Umbilical cord (tissue), 2 donors: ENCODE measurements around the gene ABLIM3. TPM values are rescaled to one million over a fixed set of nuclear protein-coding genes. Genes with fewer than 3 reads are reported as not detected.

Experiments used
- DNase-seq: peaks from one replicate; pipeline ENCODE4 v3.0.0-alpha.2; 2015; ENCODE audit warnings: low spot score
- total RNA-seq: library from RNA; depleted of rRNA; stranded (reverse); fragments of >200 nt; gene quantifications from one replicate; pipeline ENCODE4 v1.2.3, GENCODE V29; 2014; ENCODE audit warnings: low replicate concordance; ENCODE audit not compliant: insufficient read depth

ABLIM3 gene
- total RNA-seq, 1 donor from 2014 or later: 1.9 TPM

DNA sequence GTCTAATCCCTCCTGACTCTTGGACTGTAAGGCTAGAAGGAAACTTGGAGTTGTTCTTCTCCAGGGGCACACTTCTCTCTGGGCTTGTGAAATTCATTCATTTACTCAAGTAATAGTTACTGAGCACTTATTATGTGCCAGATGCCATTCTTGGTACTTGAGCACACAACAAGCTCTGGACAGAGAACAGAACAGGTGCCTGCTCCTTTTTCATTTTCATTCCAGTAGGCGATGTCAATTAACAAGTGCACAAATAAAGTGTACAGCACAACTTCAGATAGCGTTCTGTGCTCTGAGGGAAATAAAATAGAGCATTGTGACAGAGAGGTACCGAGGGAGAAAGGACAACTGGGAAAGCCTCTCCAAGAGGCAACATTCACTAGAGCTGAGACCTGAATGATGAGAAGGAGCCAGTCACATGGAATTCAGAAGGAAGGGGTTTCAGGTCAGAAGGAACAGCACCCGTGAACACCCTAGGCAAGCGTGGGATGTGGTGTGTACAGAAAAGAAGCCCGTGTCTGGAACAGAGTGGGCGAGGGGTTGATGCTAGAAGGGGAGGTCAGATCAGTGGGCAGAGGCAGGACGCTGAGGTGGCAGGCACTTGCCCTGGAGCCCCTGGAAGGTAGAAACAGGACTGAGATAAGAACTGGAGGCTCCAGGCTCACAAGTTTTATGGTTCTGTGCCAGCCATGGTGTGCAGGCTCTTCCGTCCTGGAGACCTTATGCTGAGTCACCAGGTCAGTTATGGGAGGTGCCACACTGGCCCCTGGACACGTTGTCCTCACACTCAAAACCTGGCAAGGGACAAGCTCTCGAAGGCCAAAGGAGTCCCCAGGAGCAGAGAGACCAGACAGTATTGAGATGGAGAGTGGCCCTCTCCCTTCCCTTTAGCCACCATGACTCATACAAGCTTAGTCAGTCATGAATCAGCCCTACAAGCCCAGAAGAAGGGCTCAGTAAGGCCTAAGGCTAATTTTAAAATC lies 7.2 kb upstream of the ABLIM3 start:
- no peak for DNase-seq

DNA sequence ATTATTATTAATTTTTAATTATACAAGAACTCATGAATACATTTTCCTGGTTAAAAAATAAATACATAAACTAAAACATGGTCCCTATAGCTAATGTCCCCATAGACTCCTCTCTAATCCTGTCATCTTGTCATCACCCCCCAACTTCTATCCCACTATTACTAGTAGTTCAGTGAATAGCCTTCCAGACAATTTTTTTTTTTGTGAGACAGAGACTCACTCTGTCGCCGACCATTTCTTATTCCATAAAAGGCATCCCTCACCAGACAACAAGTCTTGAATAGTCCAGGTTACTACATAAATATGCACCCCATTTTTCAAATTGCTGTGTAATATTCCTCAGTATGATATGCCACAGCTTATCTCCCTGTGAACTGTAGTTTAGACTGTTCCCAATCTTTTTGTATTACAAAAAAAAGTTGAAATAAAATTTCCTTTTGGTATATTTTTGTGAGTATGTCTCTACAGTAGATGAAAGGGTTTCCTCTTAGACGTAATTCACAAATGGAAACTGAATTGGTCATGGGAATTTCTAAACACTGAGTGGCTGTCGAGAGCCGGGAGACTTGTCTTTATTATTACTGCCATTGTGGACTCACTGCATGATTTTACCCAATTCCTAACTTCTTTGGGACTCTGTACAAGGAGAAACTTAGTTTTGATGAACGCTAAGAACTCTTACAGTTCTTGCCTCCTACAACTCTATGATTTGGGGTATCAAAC lies 6.4 kb upstream of the ABLIM3 start:
- DNase-seq: no peak

DNA sequence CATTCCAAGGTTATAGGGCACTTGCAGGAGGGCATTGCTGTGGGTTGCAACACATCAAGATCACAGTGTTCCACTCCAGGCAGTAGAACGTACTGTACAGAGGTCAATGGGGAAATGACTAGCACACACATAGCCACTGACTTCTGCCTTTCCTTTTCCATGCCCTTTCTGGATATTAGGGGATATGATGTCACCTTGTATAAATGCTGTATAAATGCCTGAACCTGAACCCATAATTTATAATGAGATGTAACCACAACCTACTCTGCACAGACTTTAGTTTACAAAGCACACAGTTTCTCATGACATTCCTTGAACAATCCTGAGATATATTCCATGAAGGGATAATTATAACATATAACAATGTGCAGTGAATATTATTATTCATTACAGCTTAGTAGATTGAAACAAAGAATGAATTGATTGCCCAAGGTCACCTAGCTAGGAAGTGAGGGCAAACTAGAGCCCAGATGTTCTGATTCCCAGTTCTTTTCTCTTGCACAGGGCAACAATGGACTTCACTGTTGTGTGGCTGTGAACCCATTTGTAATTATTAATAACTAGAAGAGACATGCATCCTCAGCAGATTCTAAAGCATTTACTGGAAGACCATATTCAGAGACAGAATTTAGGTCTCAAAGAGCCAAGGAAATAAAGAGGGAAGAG lies 5.6 kb upstream of the ABLIM3 start:
- DNase-seq: no peak

DNA sequence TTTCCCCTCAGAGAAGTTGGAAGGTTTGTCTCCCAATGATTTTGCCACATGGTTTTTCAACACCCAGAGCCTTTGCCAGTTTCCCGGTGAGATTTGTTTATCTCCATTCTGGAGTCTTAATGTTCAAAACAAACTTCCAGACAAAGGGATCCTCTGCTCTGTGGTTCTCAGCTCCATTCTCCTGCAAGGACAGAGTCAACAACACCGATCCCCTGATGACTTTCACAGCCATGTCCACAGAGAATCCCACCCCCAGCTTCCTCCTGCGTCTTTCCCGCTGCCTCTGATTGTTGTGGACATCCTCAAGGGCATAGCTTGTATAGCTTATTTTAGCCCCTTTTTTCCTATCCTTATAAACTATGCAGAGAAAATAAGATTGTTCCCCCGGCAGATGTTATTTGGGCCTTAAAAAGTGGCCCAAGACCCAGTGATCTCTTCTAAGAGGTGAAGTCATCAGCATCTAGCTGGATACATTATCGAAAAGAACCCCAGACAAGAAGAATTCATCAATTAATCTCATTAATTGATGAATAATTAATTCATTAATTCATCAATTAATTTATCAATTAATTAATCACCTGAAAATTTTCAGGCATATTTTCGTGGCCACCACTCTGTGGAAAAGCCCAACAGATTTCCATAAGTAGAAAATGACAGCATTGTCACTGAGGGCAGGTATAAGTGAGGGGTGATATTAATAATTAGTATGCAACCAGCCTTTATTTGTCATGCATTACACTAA lies 2.9 kb upstream of the ABLIM3 start:
- DNase-seq: no peak

DNA sequence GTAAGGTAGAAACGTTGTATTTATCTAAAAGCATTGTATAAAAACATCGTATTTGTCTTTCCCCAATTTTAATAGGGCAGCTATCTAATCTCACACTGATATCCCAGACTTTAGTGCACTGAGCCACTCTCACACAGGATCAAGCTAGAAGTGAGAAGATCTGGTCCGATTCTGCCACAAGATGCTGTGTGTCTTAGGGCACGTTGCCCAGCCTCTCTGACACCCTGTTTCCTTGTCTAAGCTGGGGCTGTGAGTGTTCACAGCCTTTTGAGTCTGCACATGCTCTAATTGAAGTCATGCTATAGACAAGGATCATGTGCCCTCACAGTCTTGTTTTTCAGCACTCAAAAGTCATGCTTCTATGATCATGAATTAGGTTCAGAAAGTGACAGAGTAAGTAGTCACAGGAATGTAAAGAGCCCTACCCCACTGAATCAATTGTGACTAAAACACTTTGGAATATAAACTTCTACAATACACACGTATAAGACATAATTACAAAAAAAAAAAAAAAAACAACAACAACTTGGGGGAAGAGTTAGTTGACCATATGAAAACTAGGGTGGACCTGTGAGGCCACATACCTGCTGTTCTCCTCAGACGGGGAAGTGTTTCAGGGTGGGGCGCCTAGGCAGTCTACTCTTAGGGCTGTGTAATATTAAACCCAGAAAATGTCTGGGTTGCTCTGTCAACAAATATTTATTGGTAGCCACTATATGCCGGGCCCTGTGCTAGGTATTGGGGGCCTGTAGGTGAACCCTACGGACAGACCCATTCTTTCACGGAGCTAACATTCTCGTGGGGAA lies 893 bp upstream of the ABLIM3 start:
- DNase-seq: no peak

DNA sequence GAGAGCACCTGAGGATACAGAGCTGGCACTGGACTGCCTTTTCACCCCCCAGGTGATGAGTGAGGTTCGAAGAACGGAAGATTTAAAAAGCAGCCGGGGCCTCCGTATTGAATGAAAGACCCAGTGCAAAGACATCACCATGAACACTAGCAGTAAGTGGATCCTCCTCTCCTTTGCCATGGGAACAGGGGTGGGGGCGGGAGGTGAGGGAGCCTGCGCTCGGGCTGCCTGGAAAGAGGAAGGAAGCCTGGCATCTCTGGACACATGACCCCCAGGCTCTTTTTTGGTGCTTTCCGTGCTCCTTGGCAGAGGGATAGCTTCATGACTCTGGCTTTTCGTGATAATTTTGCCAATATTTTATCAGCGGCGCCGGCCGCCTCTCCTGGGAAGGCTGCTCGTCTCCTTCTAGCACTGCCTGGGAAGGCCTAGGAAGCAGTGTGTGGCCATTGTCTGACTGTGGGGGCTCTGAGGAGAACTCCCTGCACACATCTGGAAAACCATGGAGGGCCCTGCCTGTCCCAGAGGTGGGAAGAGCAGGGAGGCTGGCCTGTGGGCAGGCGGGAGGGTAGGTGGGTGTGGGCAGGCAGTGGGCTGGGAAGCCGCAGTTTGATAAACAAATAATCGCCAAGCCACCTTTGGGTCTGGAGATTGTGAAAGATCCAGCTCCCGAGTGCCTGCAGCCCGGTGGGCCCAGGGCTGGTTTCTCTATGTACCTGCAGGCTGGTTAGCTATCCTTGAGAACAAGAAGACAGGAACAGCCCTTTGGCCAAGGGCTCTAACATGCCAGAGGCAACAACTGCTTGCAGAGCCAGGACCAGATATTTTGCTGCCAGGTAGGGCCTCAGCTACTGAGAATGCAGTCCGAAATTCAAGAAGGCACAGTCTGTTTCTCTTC lies 911 bp downstream of the ABLIM3 start:
- no peak for DNase-seq

DNA sequence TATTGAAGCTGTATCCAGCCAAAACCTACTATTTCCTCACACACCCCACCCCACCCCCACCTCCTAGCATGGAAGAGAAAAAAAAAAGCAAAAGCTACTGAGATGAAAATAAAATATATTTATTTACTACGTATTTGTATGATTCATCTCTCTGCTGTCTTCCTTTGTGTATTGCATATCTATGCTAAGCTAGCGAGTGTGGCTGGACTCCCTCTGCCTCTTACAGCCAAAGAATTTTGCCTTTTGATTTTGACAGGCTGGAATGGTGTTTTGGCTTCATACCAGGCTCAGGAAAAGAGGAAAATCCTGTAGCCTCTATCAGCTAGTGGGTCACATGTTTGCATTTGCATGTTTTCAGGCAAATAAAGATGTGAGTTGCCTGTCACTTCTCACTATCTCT lies 2.2 kb downstream of the ABLIM3 start:
- DNase-seq: peak; percentile 58

DNA sequence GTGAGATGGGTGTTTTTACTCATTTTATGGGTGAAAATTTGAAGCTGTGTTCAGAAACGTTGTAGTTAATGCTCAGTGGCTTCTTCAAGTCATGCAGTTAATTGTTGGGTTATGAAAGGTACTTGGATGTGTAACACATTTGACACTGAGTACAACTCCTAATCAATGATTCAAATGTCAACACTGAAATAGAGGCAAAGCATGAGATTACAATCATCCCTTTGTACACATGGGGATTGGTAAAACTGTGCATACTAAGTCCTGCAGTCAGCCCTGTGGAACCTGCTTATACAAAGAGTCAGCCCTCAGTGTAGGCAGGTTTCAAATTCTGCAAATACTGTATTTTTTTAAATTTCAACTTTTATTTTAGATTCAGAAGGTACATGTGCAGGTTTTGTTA lies 3.3 kb downstream of the ABLIM3 start:
- no peak for DNase-seq

DNA sequence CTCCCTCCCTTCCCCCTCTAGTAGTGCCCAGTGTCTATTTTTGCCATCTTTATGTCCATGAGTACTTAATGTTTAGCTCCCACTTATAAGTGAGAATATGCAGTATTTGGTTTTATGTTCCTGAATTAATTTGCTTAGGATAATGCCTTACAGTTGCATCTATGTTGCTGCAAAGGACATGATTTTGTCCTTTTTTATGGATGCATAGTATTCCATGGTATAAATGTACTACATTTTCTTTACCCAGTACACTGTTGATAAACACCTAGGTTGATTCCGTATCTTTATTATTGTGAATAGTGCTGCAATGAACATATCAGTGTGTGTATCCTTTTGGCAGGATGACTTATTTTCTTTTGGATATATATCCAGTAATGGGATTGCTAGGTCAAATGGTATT lies 3.8 kb downstream of the ABLIM3 start:
- DNase-seq: no peak

DNA sequence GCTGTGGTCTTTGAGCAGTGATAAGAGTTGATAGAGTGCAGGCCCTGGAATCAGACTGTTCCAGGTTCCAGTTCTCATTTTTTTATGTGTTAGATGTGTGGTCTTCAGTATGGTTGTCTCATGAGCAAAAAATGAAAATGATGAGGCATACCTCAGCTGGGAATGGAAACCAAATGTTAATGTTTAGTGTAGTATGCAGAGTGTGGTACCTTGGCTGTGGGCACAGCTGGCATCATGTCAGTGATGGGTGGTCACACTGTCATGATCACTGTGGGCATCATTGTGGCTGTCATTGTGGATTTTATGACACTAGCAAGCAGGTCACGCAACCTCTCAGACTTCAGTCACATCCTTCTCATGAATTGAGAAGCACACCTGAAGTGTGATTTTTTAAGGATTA lies 6.4 kb downstream of the ABLIM3 start:
- DNase-seq: no peak

DNA sequence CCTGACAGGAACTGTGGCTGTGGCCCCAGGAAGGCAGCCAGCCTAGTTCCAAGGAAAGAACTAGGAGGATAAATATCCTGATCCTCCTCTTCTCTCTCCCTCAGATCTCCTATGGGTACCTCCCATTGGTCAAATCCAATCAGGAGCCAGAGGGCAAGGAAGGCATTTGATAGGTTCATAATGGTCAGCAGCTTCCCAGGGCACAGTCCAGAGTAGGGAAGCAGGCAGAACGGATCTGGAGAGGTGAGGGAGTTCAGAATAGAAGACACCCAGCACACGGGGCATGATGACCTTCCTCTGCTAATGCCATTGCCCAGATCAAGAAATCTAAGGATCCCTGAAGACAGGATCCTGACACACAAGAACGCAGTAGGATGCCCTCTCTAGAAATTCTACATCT lies 8.6 kb downstream of the ABLIM3 start:
- DNase-seq: no peak

DNA sequence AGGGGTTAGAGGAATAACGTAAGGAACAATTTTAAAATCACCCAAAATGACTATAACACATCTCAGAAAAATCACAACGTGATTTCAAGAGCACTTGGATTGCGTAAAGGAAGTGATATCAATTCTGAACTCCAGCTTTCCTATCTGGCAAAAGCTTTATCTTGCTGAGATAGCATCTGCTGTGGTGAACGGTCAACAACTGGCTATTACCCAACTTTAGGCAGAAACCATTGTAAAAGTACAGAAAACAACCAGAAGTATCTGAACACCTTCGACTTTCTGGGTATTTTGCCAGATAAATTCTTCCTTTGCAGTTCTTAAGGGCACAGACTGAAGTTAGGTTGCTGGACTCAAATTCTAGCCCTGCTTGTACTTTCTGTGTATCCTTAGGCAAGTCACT lies 9.2 kb downstream of the ABLIM3 start:
- DNase-seq: no peak

DNA sequence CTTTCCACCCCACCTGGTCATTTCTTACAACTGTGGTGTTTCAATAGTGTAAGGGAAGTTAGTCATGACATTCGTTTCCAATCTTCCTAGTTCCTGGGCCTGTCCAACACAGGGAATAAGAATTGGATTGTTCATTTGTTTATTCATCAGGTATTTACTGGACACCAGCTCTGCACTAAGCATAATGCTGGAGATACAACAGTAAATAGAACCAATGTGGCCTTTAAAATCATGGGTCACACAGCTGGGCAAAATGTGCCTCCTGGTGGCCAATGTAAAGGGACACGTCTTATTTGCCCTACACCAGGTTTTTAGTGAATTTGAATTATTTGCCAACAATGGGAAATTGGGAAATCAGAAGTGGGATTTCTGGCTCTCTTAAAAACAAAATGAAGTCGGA lies 10.4 kb downstream of the ABLIM3 start:
- DNase-seq: no peak

DNA sequence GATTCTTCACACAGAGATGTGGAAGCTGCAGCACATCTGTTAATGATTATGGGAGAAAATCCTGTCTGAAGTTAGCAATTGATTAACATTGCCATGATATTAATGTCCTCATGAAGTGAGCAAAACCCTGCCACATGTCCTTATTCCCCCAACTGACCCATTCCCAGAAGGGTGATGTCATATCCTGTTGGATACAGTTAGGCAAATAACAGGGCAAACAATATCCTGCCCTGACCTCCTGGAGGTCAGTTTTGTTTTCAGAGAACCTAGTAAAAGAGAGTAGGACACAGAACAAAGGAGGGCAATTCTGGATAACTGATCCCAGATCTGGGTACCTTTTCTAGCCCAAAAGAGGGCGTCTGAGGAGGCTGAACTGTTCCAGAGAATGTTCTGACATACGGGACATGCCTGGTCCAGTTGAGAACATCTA lies 11.0 kb downstream of the ABLIM3 start:
- DNase-seq: no peak

DNA sequence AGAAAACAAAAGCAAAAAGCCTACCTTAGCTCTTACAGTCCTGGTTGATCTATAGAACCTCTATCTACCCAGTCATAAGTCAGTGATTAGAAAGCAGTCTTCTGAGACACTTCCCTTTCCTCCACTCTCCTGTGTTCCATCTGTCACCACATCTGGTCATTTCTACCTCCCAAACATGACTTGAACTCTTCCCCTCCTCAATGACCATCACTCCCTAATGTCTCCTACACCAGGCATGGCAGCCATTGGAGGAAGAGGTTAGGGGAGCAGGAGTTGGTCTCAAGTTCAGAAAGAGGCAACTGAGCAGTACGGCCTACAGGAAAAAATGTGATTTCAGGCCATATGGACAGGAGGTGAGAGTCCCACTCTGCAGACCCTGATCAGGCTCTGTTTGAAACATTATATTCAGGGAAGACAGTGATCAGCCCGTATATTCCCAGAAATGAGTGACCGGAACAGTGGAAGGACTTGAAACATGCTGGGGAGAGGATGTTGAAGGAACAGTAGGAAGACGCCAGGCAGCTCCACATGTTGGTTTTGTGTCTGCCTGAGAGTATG lies 12.0 kb downstream of the ABLIM3 start:
- no peak for DNase-seq

DNA sequence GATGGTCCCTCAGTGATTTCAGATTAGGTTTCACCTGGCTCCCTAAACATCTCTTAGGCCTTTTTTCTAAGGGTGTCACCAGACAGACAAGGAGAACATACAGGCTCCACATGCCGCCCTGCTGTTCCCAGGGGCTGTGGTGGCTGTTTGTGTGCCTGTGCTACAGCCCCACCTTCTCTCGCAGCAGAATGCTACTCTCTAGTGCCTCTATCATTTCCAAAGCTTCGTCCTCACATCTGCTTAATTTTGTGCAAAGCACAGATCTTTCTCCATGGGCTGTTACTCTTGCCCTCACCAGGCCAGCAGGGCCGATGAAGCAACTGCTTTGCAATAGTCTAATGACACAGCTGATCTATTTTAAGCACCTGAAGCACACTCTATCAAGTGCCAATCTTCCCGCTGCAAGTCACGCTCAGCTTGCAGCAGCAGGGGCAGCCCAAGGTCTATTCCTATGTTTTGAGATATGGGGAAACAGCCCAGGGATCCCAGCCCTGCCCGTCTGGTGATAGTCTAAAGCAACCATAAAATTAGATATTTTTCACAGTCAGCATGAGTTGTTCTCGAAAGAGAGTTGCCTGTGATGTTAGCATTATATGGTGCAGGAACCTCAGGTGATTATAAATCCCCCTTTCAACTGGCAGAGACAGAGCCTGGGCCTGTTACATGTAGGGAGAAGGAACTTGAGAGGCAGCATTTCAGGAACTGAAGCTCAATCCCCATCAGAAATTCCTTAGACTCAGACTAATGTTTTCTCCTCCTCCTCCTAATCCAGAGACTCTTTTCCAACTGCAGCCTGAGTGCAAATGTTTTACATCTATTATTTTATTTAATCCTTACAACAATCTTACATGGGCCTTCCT lies 12.7 kb downstream of the ABLIM3 start:
- peak; percentile 16 for DNase-seq

DNA sequence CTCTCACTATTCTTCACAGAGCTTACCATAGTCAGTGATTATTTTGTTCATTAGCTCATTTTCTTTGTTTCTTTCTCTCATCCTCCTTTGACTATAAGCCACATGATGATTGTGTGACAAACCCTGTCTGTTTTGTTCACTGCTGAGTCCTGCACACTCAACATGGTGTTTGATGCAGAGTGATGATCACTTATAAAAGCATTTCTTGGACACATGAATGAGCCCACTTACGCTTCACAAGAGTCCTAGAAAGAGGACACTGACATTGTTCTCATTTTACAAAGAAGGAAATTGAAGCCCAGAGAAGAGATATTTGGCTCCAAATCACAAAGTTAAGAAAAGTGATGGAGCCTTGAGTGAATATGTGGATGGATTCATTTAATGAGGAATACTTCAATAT lies 13.4 kb downstream of the ABLIM3 start:
- DNase-seq: no peak

DNA sequence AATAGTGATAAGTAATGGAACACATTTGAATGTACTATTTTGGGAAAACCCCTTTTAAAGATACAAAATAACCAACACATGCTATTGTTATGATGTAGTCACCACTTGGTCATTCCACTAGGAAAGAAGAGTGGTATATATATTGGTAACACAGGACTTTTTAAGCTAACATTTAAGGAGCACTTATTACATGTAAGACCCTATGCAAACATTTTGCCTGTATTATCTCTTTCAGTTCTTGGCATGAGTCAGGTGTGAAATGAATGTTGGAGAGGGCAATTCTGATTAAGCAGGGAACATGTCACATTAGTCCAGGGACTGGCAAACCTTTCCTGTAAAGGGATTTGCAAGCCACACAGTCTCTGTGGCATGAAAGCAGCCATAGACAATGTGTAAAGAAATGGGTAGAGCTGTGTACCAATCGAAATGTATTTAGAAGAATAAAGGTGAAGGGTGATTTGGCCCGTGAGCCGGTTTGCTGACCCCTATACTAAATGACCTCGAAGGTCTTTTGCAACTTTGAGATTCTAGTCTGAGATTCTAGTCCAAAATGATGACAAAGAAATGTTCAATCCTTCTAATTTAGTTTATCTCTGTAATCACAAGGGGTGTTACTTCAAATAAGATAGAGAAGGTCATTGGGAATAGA lies 15.3 kb downstream of the ABLIM3 start:
- DNase-seq: no peak
